Tibial artery (tissue), 4 donors: ENCODE results near the gene SFXN2.
"Not testable (repeated sequence)": the region's sequence is repeated elsewhere in the genome, so short reads cannot be mapped to it uniquely, and the experiment has no call there.

Experiments used
- DNase-seq, 2 donors: peaks; one replicate each; pipeline ENCODE4 v3.0.0-alpha.2; 2019
- H3K27ac ChIP-seq, 2 donors: fragments of 200-600 bp; sonication (generic) in 1 of 2; 1 replicate in 1 of 2; 2 replicates in 1 of 2; pipeline ENCODE4 v1.5.1; 2018 to 2019; ENCODE audit warnings: mild to moderate bottlenecking in 1 of 2
- H3K27me3 ChIP-seq, 2 donors: fragments of 200-600 bp; sonication (generic) in 1 of 2; one replicate each; pipeline versions ENCODE4 v1.5.1 to v1.6.0; 2016 to 2019
- H3K36me3 ChIP-seq, 3 donors: fragments of 200-600 bp; sonication (generic) in 2 of 3; one replicate each; pipeline ENCODE4 v1.5.1; 2016 to 2019; ENCODE audit warnings: mild to moderate bottlenecking in 2 of 3
- H3K4me1 ChIP-seq, 4 donors: fragments of 200-600 bp; sonication (generic) in 2 of 4; 1 replicate in 3 of 4; 2 replicates in 1 of 4; pipeline ENCODE4 v1.5.1; 2016 to 2019
- H3K4me3 ChIP-seq, 2 donors: fragments of 200-600 bp; sonication (generic) in 1 of 2; 1 replicate in 1 of 2; 2 replicates in 1 of 2; pipeline ENCODE4 v1.5.1; 2018 to 2019; ENCODE audit warnings: mild to moderate bottlenecking in 2 of 2
- H3K9me3 ChIP-seq, 3 donors: fragments of 200-600 bp; sonication (generic) in 1 of 3; one replicate each; pipeline ENCODE4 v1.5.1; 2016 to 2019
- CTCF ChIP-seq, 2 experiments: fragments of 200-600 bp in 1 of 2; fragments of 450-650 bp in 1 of 2; IDR thresholded peaks; one replicate each; pipeline ENCODE4 v1.5.1; 2017 to 2019; ENCODE audit warnings: antibody characterized with exemption in 2 of 2, mild to moderate bottlenecking in 1 of 2, moderate library complexity in 1 of 2
- intact Hi-C: fragments of 100-400 bp; cut with DNase I; formaldehyde crosslinking; loops from one replicate; pipeline ENCODE4 v1.15.0; 2023; ENCODE audit warnings: low total_unique reads

The SFXN2 gene

GRCh38 chr10:102691285-102692066, 23.0 kb upstream of the SFXN2 start:
- no peaks in the 10 kb centered on the region for H3K9me3 ChIP-seq
- H3K4me3 ChIP-seq = no peak overlapping the region
- intact Hi-C loops = no loop called here
- H3K27me3 ChIP-seq = no peaks in the 10 kb centered on the region
- DNase-seq = no peak
- H3K36me3 ChIP-seq = peaks cover 6 to 58% (median 19%) of the 10 kb centered on the region in 3 donors
- H3K27ac ChIP-seq = no peak overlapping the region
- no peaks in the 10 kb centered on the region for H3K4me1 ChIP-seq
- no peak for TF ChIP-seq CTCF (IDR thresholded peaks at IDR 0.05)

- H3K27me3 ChIP-seq, DNase-seq, H3K27ac ChIP-seq, H3K9me3 ChIP-seq, H3K4me1 ChIP-seq, H3K4me3 ChIP-seq, intact Hi-C loops: not testable (repeated sequence)
- peaks cover 32 to 67% (median 33%) of the 10 kb centered on the region in 3 donors for H3K36me3 ChIP-seq
Measured at GRCh38 chr10:102695401-102695800, 19.0 kb upstream of the SFXN2 start.

- Histone ChIP-seq H3K27ac (no peak overlapping the region), H3K4me1 (no peaks in the 10 kb centered on the region), H3K27me3 (no peaks in the 10 kb centered on the region), H3K9me3 (no peaks in the 10 kb centered on the region), H3K36me3 (peaks cover 32 to 63% (median 33%) of the 10 kb centered on the region in 3 donors), H3K4me3 (no peak overlapping the region)
- TF ChIP-seq CTCF (IDR thresholded peaks at IDR 0.05) = no peak
- intact Hi-C loops = no loop called here
- no peak for DNase-seq
Measured at GRCh38 chr10:102696736-102697135, 17.7 kb upstream of the SFXN2 start.

GRCh38 chr10:102698894-102699293, 15.5 kb upstream of the SFXN2 start:
- DNase-seq = no peak
- no peaks in the 10 kb centered on the region for H3K4me1 ChIP-seq
- no peak overlapping the region for H3K27ac ChIP-seq
- H3K36me3 ChIP-seq = peaks cover 32 to 53% (median 33%) of the 10 kb centered on the region in 3 donors
- H3K9me3 ChIP-seq = no peaks in the 10 kb centered on the region
- TF ChIP-seq CTCF (IDR thresholded peaks at IDR 0.05) = no peak
- H3K4me3 ChIP-seq = no peak overlapping the region
- intact Hi-C loops = no loop called here
- no peaks in the 10 kb centered on the region for H3K27me3 ChIP-seq

GRCh38 chr10:102701272-102701671, 13.2 kb upstream of the SFXN2 start:
- no peaks in the 10 kb centered on the region for H3K9me3 ChIP-seq
- intact Hi-C loops = no loop called here
- no peak for TF ChIP-seq CTCF (IDR thresholded peaks at IDR 0.05)
- H3K4me1 ChIP-seq = no peaks in the 10 kb centered on the region
- no peak overlapping the region for H3K4me3 ChIP-seq
- no peaks in the 10 kb centered on the region for H3K27me3 ChIP-seq
- no peak overlapping the region for H3K27ac ChIP-seq
- peaks cover 28 to 39% (median 31%) of the 10 kb centered on the region in 3 donors for H3K36me3 ChIP-seq
- no peak for DNase-seq

GRCh38 chr10:102701796-102702195, 12.6 kb upstream of the SFXN2 start:
- Histone ChIP-seq H3K27me3 (no peaks in the 10 kb centered on the region), H3K36me3 (peaks cover 23 to 35% (median 26%) of the 10 kb centered on the region in 3 donors), H3K4me1 (no peaks in the 10 kb centered on the region), H3K9me3 (no peaks in the 10 kb centered on the region), H3K4me3 (no peak overlapping the region), H3K27ac (no peak overlapping the region)
- no peak for DNase-seq
- TF ChIP-seq CTCF (IDR thresholded peaks at IDR 0.05) = no peak
- intact Hi-C loops = no loop called here
